Measurements from ENCODE around the gene BTN1A1. TPM values are rescaled to one million over a fixed set of nuclear protein-coding genes. Genes with fewer than 3 reads are reported as not detected.
A peak's percentile ranks its signal among the peaks of the same experiment; 100 is the strongest.

Gene BTN1A1
- total RNA-seq, 4 donors from 2014 or later: 0.32 TPM; not detected in 3

- Histone ChIP-seq H3K9me3 (no peaks in the 10 kb centered on the region), H3K27me3 (no peaks in the 10 kb centered on the region), H3K4me1 (peaks cover 9 to 43% (median 22%) of the 10 kb centered on the region in 4 donors), H3K27ac (peak overlapping the region; percentile 94 to 96 (median 96)), H3K36me3 (no peaks in the 10 kb centered on the region), H3K4me3 (peak overlapping the region; percentile 58 to 91 (median 76))
- DNase-seq: no peak
- in situ Hi-C loops (cut with MboI; ENCODE audit: low pct_ligation_motif_present in 1 of 4, low pct_unique_long_range_greater_than_20kb in 1 of 4, low sequenced_read_pairs in 3 of 4) (no loop called here), intact Hi-C loops (cut with DNase I; ENCODE audit: low total_unique reads) (no loop called here)
- WGBS, 2 donors (ENCODE audit: low coverage in 1 of 2): 0 to 1% methylated on average over 1 to 15 of the region's 15 CpGs
- TF ChIP-seq CTCF (IDR thresholded peaks at IDR 0.05) (no peak), POLR2A (IDR thresholded peaks at IDR 0.05) (no peak), POLR2AphosphoS5 (IDR thresholded peaks at IDR 0.05) (no peak), EP300 (IDR thresholded peaks at IDR 0.05; ENCODE audit: low read depth) (no peak)
Measured at GRCh38 chr6:26538572-26538902, 38.4 kb downstream of the BTN1A1 start.

- H3K27me3 ChIP-seq: no peaks in the 10 kb centered on the region
- no peaks in the 10 kb centered on the region for H3K9me3 ChIP-seq
- WGBS, 2 donors (ENCODE audit: low coverage in 1 of 2): 58 to 66% methylated on average over 11 to 16 of the region's 16 CpGs
- peak overlapping the region; percentile 94 to 96 (median 96) for H3K27ac ChIP-seq
- intact Hi-C loops (cut with DNase I; ENCODE audit: low total_unique reads): no loop called here
- no peak for TF ChIP-seq POLR2A (IDR thresholded peaks at IDR 0.05)
- no peak for TF ChIP-seq EP300 (IDR thresholded peaks at IDR 0.05; ENCODE audit: low read depth)
- no peak for TF ChIP-seq POLR2AphosphoS5 (IDR thresholded peaks at IDR 0.05)
- no peak for TF ChIP-seq CTCF (IDR thresholded peaks at IDR 0.05)
- no peak for DNase-seq
- in situ Hi-C loops (cut with MboI; ENCODE audit: low pct_ligation_motif_present in 1 of 4, low pct_unique_long_range_greater_than_20kb in 1 of 4, low sequenced_read_pairs in 3 of 4): no loop called here
- H3K36me3 ChIP-seq: no peaks in the 10 kb centered on the region
- peak overlapping the region; percentile 58 to 91 (median 76) for H3K4me3 ChIP-seq
- H3K4me1 ChIP-seq: peaks cover 9 to 39% (median 21%) of the 10 kb centered on the region in 4 donors
Measured at GRCh38 chr6:26539071-26539615, 39.0 kb downstream of the BTN1A1 start.

GRCh38 chr6:26541579-26541978 is 41.5 kb downstream of the BTN1A1 start:
- in situ Hi-C loops (cut with MboI; ENCODE audit: low pct_ligation_motif_present in 1 of 4, low pct_unique_long_range_greater_than_20kb in 1 of 4, low sequenced_read_pairs in 3 of 4) (no loop called here), intact Hi-C loops (cut with DNase I; ENCODE audit: low total_unique reads) (no loop called here)
- DNase-seq: no peak
- Histone ChIP-seq H3K36me3 (peaks cover 0 to 14% (median 3%) of the 10 kb centered on the region in 4 donors), H3K9me3 (no peaks in the 10 kb centered on the region), H3K27ac (no peak overlapping the region), H3K4me3 (no peak overlapping the region), H3K27me3 (no peaks in the 10 kb centered on the region), H3K4me1 (peaks cover 0 to 28% (median 16%) of the 10 kb centered on the region in 4 donors)
- 50 to 61% methylated on average over 1 of the region's 1 CpG for WGBS, 2 donors (ENCODE audit: low coverage in 1 of 2)
- TF ChIP-seq EP300 (IDR thresholded peaks at IDR 0.05; ENCODE audit: low read depth) (no peak), POLR2A (IDR thresholded peaks at IDR 0.05) (no peak), CTCF (IDR thresholded peaks at IDR 0.05) (no peak), POLR2AphosphoS5 (IDR thresholded peaks at IDR 0.05) (no peak)

GRCh38 chr6:26543953-26544352 is 43.9 kb downstream of the BTN1A1 start:
- intact Hi-C loops (cut with DNase I; ENCODE audit: low total_unique reads): no loop called here
- H3K4me3 ChIP-seq: no peak overlapping the region

More at GRCh38 chr6:26543953-26544352, 43.9 kb downstream of the BTN1A1 start:
- DNase-seq: no peak
- Histone ChIP-seq H3K4me1 (peaks cover 0 to 20% (median 7%) of the 10 kb centered on the region in 4 donors), H3K27me3 (no peaks in the 10 kb centered on the region), H3K9me3 (no peaks in the 10 kb centered on the region), H3K27ac (no peak overlapping the region), H3K36me3 (peaks cover 0 to 14% (median 3%) of the 10 kb centered on the region in 4 donors)
- TF ChIP-seq EP300 (IDR thresholded peaks at IDR 0.05; ENCODE audit: low read depth) (no peak), CTCF (IDR thresholded peaks at IDR 0.05) (peak; percentile 27 to 39 (median 30))
- in situ Hi-C loops (cut with MboI; ENCODE audit: low pct_ligation_motif_present in 1 of 4, low pct_unique_long_range_greater_than_20kb in 1 of 4, low sequenced_read_pairs in 3 of 4): no loop called here

All from transverse colon (tissue), 4 donors.